Measurements from ENCODE around the gene DOCK6.

The DOCK6 gene

GRCh38 chr19:11209839-11210655 lies 52.3 kb downstream of the DOCK6 start:
- DNase-seq: no peak

DNA sequence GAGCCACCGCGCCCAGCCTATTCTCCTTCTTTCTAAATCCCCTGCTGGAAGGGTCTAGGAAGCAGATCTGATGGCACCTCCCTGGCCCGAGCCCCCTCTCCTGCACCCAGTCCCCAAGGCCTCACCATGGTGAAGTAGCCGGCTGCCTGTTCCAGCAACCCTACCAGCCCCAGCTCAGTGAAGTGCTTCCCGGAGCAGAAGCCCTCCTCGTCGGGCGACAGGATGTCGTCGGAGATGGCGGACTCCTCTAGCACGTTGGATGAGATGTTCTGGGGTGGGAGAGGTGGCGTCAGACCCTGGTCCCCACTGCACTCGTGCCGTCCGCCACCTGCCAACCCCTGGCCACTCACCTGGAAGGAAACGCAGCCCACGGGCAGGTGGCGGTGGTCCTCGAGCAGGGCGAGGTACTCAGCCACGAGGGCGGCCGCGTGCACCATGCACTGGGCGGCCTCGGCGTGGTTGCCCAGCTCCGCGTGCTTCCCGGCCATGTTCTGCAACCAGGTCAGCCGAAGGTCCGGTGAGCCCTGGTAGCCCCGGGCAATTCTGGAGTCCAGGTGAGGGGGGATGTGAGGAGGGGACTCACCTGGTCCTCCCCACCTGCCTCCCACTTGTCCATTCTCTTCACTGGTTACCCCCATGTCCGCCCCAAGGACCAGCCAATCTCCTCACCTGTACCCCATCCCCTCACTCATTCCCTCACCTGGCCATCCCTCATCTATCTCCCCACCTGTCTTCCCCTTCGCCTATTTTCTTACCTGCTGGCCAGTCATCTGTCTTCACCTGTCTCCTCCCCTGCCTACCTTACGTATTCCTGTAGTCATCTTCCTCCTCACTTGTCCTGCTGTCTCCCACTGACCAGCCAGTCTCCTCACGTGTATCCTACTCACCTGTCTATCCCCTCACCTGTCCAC lies 53.5 kb downstream of the DOCK6 start:
- DNase-seq: no peak

DNA sequence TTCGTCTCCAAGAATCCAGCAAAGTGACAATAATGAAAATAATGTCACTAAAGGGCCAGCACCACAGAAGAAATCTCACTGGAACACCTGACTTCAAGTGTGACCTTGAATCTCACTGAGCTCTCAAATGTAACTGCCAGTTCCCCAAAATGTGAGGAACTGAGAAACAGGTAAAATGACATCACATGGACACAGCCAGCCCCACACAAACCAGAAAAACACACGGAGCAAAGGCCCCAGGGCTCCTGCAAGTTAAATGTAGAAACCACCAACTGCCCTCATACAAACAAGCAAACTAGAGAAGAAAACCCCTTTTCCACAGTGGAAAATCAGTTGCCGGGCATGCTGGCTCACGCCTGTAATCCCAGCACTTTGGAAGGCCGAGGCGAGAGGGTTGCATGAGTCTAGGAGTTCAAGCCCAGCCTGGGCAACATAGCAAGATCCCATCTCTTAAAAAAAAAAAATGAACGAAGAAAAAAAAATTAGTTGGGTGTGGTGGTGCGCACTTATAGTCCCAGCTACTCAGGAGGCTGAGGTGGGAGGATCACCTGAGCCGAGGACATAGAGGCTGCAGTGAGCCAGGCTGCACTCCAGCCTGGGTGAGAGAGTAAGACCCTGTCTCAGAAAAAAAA lies 56.3 kb downstream of the DOCK6 start:
- DNase-seq: no peak

- DNase-seq: no peak
Measured at GRCh38 chr19:11204943-11205349, 57.4 kb downstream of the DOCK6 start.

DNA sequence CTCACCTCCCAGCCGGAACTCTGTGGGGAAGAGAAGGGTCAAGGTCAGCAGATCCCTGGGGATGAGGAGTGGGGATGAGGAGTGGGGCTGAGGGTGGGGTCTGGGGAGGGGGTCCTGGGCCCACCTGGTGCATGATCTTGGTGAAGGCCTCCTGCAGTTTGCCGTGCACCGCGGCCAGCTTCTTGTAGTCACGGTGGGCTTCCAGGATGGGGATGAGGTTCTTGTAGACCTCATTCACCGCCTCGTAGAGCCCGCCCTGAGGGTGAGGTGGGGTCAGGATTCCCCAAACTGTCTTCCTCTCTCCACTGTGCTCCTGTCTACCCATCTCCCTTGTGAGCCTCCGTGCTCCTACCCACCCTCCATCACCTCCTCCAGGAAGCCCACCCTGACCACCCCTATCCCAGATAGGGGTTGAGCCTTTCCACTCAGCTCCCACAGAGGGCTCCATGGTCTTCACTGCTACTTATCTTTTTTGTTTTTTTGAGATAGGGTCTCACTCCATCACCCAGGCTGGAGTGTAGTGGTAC lies 58.2 kb downstream of the DOCK6 start:
- DNase-seq: no peak

DNA sequence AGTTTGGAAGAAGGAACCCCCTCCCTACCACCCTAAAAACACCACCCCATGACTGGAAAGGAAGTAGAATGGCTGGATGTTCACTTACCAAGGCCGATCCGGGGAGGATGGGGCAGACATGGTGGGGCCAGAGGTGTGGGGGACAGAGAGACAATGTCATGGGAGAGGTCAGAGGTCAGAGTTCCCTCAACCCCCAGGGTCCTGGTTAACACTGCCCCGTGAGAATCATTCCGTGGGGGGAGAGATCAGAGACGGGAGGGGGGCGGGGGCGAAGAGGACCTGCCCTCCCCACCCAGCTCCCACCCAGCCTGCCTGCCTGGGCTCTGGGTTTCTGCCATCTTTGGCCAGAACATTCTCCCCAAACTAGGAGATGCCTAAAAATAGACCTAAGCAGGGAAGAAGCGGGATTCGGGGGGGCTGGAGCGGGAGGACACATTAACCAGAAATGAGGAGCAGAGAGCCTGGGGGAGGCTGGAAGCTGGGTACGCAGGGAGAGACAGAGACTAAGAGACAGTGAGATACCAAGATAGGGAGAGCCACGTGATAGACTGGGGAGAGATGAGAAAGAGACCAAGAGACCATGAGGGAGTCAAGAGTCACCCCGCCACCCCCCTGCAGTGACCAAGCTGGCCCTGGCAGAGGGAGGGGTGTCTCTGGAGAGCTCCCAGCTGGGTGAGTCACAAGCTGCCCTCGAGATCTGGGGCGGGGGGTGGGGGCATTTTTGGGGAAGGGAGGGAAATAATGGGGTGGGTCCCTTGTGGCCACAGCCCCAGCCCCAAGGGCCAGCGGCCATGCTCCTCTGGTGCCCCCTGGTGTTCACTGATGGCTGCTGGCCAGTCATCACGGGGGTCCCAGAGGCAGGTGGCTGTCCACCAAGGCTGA lies 58.9 kb downstream of the DOCK6 start:
- peak; percentile 44 for DNase-seq

DNA sequence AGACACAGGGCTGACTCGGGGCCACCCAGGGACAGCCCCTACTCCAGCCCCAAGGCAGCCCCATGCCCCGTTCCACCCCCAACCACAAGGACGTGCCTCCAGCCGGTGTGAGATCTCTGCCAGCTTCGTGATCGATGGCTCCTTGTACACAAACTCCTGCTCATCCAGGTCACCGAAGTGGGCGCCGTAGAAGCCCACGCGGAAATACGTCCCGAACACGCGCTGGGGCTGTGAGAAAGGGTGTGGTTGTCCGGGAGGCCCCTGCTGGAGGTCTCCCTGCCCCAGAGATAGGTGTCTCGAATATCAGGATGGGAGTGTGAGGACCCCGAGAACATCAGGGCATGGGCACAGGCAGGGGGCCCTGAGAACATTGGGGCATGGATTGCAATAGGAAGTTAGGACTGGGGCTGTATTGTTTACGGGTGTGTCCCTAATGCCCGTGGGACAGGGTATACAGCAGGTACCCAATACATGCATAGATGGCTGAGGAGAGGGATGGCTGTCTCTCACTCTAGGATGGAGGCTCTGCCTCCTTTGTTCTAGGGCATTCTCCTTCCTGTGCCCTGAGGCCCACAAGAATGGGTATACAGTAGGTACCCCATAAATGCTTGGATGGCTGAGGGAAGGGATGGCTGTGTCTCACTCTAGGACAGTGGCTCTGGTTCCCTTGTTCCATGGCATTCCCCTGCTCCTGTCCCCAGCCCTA lies 59.7 kb downstream of the DOCK6 start:
- DNase-seq: no peak

- DNase-seq: no peak
Measured at GRCh38 chr19:11201791-11202190, 60.5 kb downstream of the DOCK6 start.

- DNase-seq: no peak
Measured at GRCh38 chr19:11200931-11201330, 61.4 kb downstream of the DOCK6 start.

GRCh38 chr19:11200015-11200574 lies 62.2 kb downstream of the DOCK6 start:
- DNase-seq: no peak

- DNase-seq: no peak
Measured at GRCh38 chr19:11199517-11199916, 62.8 kb downstream of the DOCK6 start.

DNA sequence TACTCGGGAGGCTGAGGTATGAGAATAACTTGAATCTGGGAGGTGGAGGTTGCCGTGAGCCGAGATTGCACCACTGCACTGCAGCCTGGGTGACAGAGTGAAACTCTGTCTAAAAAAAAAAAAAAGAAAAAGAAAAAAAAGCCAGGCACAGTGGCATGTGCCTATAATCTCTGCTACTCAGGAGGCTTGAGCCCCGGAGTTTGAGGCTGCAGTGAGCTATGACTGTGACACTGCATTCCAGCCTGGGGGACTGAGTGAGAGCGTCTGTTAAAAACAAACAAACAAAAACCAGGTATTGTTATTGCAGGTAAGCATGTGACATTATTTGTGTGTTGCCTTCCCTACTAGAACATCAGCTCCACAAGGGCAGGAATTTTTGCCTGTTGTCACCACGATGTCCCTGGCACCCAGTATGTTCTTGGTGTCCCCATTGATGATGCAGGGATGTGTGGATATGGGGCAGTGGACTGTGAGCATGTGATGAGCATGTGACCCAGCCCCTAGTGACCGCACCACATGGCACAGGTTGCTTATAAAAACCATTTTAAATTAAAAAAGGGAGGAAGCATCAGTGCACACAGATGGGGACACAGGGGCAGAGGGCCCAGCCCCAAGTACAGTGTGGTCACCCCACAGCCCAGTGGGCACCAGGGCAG lies 63.4 kb downstream of the DOCK6 start:
- DNase-seq: no peak

DNA sequence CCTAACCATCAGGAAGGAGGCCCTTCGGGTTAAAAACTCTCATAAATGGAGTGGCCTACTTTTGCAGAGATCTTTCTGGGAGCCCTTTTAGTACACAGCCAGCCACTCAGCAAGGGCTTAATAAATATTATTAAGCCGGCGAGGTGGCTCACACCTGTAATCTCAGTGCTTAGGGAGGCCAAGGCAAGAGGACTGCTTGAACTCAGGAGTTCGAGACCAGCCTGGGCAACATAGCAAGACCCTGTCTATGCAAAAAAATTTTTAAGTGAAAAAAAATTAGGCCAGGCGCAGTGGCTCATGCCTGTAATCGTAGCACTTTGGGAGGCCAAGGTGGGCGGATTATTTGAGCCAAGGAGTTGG lies 64.2 kb downstream of the DOCK6 start:
- DNase-seq: no peak

GRCh38 chr19:11197291-11198174 lies 64.8 kb downstream of the DOCK6 start, which contains the start of gene KANK2:
TSS of gene KANK2 (minus strand) at chr19:11197545. CDS start at chr19:11194511, 3,034 bp downstream.
- DNase-seq: peak; percentile 76

GRCh38 chr19:11196406-11197287 lies 65.7 kb downstream of the DOCK6 start:
- DNase-seq: no peak

DNA sequence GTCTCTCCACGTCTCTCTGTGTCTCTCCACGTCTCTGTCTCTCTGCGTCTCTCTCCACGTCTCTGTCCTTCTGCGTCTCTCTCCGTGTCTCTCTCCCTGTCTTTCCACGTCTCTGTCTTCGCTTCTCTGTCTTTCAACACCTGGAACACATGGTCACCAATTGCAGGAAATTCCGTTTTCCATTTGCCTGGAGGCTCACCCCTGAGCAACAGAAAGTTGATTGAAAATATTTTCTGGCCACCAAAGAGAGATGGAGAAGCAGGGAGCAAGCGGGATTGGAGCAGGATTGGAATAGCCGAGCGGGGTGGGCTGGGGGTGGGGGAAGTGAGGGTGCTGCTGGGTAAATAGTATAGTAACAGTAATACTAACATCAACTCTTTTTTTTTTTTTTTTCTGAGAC lies 66.6 kb downstream of the DOCK6 start:
- DNase-seq: no peak

GRCh38 chr19:11194656-11195558 lies 67.4 kb downstream of the DOCK6 start:
- DNase-seq: no peak
